ENCODE data around the gene HGS. TPM values are rescaled to one million over a fixed set of nuclear protein-coding genes. Genes with fewer than 3 reads are reported as not detected.

The HGS gene
- total RNA-seq, 3 donors from 2014 or later: 91.4 to 126 (median 102) TPM

- H3K4me1 ChIP-seq (ENCODE audit: low read depth): peaks cover 29% of the 10 kb centered on the region
- ATAC-seq: no peak
- intact Hi-C loops (cut with DNase I, micrococcal nuclease): no loop called here
- TF ChIP-seq CTCF (IDR thresholded peaks at IDR 0.05): no peak
- peak in 1 of 3 donors; percentile 54 for DNase-seq
- H3K4me3 ChIP-seq: no peak overlapping the region
- no peaks in the 10 kb centered on the region for H3K9me3 ChIP-seq
- peaks cover 6% of the 10 kb centered on the region for H3K36me3 ChIP-seq (ENCODE audit: low read depth)
These were observed 16.8 kb downstream of the HGS start for GRCh38 chr17:81700353-81701287.

GRCh38 chr17:81701288-81702071 lies 17.7 kb downstream of the HGS start:
- DNase-seq (peak in 2 of 3 donors; percentile 11 to 48), ATAC-seq (no peak)
- H3K4me1 ChIP-seq (ENCODE audit: low read depth): peaks cover 29% of the 10 kb centered on the region
- H3K9me3 ChIP-seq: no peaks in the 10 kb centered on the region
- H3K36me3 ChIP-seq (ENCODE audit: low read depth): peaks cover 3% of the 10 kb centered on the region
- TF ChIP-seq CTCF (IDR thresholded peaks at IDR 0.05): no peak
- H3K4me3 ChIP-seq: no peak overlapping the region
- intact Hi-C loops (cut with DNase I, micrococcal nuclease): no loop called here

- Histone ChIP-seq H3K4me3 (peak within 1 kb of the TSS; percentile 97), H3K36me3 (ENCODE audit: low read depth) (no peaks in the 10 kb centered on the region), H3K4me1 (ENCODE audit: low read depth) (peaks cover 29% of the 10 kb centered on the region), H3K9me3 (no peaks in the 10 kb centered on the region)
- DNase-seq: peak; percentile 95 to 96 (median 96)
- peak; percentile 96 for ATAC-seq
- TF ChIP-seq CTCF (IDR thresholded peaks at IDR 0.05): no peak
- intact Hi-C loops (cut with DNase I, micrococcal nuclease): no loop called here
These were observed 19.3 kb downstream of the HGS start, which contains the start of gene MRPL12 for GRCh38 chr17:81702934-81703746. Gene MRPL12 (plus strand): TSS chr17:81703367. CDS start chr17:81703502, 135 bp downstream.

- H3K4me1 ChIP-seq (ENCODE audit: low read depth): peaks cover 29% of the 10 kb centered on the region
- H3K36me3 ChIP-seq (ENCODE audit: low read depth): no peaks in the 10 kb centered on the region
- H3K9me3 ChIP-seq: no peaks in the 10 kb centered on the region
- TF ChIP-seq CTCF (IDR thresholded peaks at IDR 0.05): no peak
- ATAC-seq: peak; percentile 39
- intact Hi-C loops (cut with DNase I, micrococcal nuclease): no loop called here
- H3K4me3 ChIP-seq: peak overlapping the region; percentile 97
- DNase-seq: peak in 1 of 3 donors; percentile 33
These were observed 20.2 kb downstream of the HGS start for GRCh38 chr17:81703747-81704654.
